Measurements from ENCODE around the gene WDR55.

- TF ChIP-seq CTCF (IDR thresholded peaks at IDR 0.05; ENCODE audit: borderline replicate concordance, extremely low read depth, low read length, poor library complexity, severe bottlenecking) (no peak), EZH2 (IDR thresholded peaks at IDR 0.05; ENCODE audit: borderline replicate concordance, low read depth, low read length, severe bottlenecking) (no peak)
These were observed 29.1 kb upstream of the WDR55 start for GRCh38 chr5:140635291-140636257.
